SJSA1 (cell line): ENCODE data around the gene PASD1. TPM values are rescaled to one million over a fixed set of nuclear protein-coding genes. Genes with fewer than 3 reads are reported as not detected.
"Not testable (repeated sequence)": the region's sequence is repeated elsewhere in the genome, so short reads cannot be mapped to it uniquely, and the experiment has no call there.

Experiments used
- DNase-seq, 2 experiments: peaks; one replicate each; pipeline ENCODE4 v3.0.0-alpha.2; 2015 to 2020; ENCODE audit warnings: low spot score in 2 of 2, low read depth in 1 of 2
- H3K27ac ChIP-seq: fragments of 250-450 bp; sonication (Bioruptor Pico); 2 replicates; pipeline ENCODE4 v1.5.1; 2020; ENCODE audit warnings: mild to moderate bottlenecking, moderate library complexity
- H3K27me3 ChIP-seq: fragments of 250-450 bp; sonication (Bioruptor Pico); replicated peaks from 2 replicates; pipeline ENCODE4 v1.5.1; 2020; ENCODE audit warnings: mild to moderate bottlenecking, moderate library complexity
- H3K36me3 ChIP-seq: fragments of 250-450 bp; sonication (Bioruptor Pico); 2 replicates; pipeline ENCODE4 v1.5.1; 2020; ENCODE audit warnings: mild to moderate bottlenecking
- H3K4me1 ChIP-seq: fragments of 250-450 bp; sonication (Bioruptor Pico); replicated peaks from 2 replicates; pipeline ENCODE4 v1.6.1; 2021; ENCODE audit warnings: mild to moderate bottlenecking
- H3K4me3 ChIP-seq: fragments of 250-450 bp; sonication (Bioruptor Pico); 2 replicates; pipeline ENCODE4 v1.5.1; 2020; ENCODE audit warnings: mild to moderate bottlenecking
- H3K9me3 ChIP-seq: fragments of 250-450 bp; sonication (Bioruptor Pico); replicated peaks from 2 replicates; pipeline ENCODE4 v1.5.1; 2020; ENCODE audit warnings: mild to moderate bottlenecking
- total RNA-seq: library from RNA; depleted of rRNA; stranded (reverse); fragments of >200 nt; shearing (Covaris generic); gene quantifications from 2 replicates; pipeline ENCODE4 v1.2.3, GENCODE V29; 2014

PASD1 gene
- total RNA-seq, 1 experiment from 2014 or later, result not detected

DNA sequence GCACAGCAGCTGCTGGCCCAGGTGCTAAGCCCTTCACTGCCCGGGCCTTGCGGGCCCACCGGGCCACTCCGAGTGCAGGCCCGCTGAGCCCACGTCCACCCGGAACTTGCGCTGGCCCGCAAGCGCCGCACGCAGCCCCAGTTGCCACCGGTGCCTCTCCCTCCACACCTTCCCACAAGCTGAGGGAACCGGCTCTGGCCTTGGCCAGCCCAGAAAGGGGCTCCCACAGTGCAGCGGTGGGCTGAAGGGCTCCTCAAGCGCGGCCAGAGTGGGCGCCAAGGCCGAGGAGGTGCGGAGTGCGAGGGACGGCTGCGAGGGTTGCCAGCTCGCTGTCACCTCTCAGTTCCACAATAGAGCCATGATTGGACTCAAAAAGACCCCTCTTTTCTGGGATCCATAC lies 472 bp upstream of the PASD1 start:
- not testable (repeated sequence) for H3K27me3 ChIP-seq, H3K4me1 ChIP-seq, H3K4me3 ChIP-seq, H3K9me3 ChIP-seq, H3K27ac ChIP-seq, DNase-seq, H3K36me3 ChIP-seq

- H3K4me3 ChIP-seq, result no peak overlapping the region
- H3K27me3 ChIP-seq, result no peaks in the 10 kb centered on the region
- no peaks in the 10 kb centered on the region for H3K9me3 ChIP-seq
- DNase-seq, result no peak
- H3K4me1 ChIP-seq, result no peaks in the 10 kb centered on the region
- H3K27ac ChIP-seq, result no peak overlapping the region
- H3K36me3 ChIP-seq, result no peaks in the 10 kb centered on the region
These were observed 560 bp downstream of the PASD1 start for GRCh38 chrX:151564035-151564434.

- not testable (repeated sequence) for H3K9me3 ChIP-seq, H3K27me3 ChIP-seq, H3K4me1 ChIP-seq, H3K36me3 ChIP-seq, H3K4me3 ChIP-seq, H3K27ac ChIP-seq, DNase-seq
These were observed 3.4 kb downstream of the PASD1 start for GRCh38 chrX:151566872-151567271.

GRCh38 chrX:151570561-151570960 lies 7.1 kb downstream of the PASD1 start:
- H3K27me3 ChIP-seq, result no peaks in the 10 kb centered on the region
- H3K9me3 ChIP-seq, result no peaks in the 10 kb centered on the region
- no peaks in the 10 kb centered on the region for H3K4me1 ChIP-seq
- no peak overlapping the region for H3K4me3 ChIP-seq
- H3K27ac ChIP-seq, result no peak overlapping the region
- H3K36me3 ChIP-seq, result no peaks in the 10 kb centered on the region
- no peak for DNase-seq

GRCh38 chrX:151593384-151593783 lies 29.9 kb downstream of the PASD1 start:
- H3K27ac ChIP-seq, H3K4me1 ChIP-seq, H3K4me3 ChIP-seq, H3K36me3 ChIP-seq, DNase-seq, H3K27me3 ChIP-seq, H3K9me3 ChIP-seq: not testable (repeated sequence)

DNA sequence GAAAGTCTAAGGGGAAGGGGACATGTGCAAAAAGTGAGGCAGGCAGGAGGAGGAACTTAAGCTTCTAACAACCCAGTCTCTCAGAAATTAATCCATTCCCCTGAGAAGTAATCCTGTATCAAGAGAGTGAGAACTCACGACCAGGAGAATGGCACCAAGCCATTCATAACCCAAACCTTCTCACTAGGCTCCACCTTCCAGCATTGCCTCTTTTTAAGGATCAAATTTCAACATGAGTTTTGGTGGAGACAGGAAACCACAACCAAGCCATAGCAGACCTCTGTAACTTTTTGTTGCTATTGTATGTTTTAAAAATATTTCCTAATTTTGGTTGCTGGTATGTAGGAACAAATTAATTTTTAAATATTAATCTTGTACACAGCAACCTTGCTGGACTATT lies 32.8 kb downstream of the PASD1 start:
- Histone ChIP-seq H3K9me3 (no peaks in the 10 kb centered on the region), H3K36me3 (no peaks in the 10 kb centered on the region), H3K27me3 (no peaks in the 10 kb centered on the region), H3K4me3 (no peak overlapping the region), H3K4me1 (no peaks in the 10 kb centered on the region), H3K27ac (no peak overlapping the region)
- DNase-seq, result no peak

GRCh38 chrX:151604931-151605330 lies 41.5 kb downstream of the PASD1 start:
- H3K4me3 ChIP-seq, result no peak overlapping the region
- H3K9me3 ChIP-seq, result no peaks in the 10 kb centered on the region
- H3K36me3 ChIP-seq, result no peaks in the 10 kb centered on the region
- no peaks in the 10 kb centered on the region for H3K4me1 ChIP-seq
- no peak for DNase-seq
- no peak overlapping the region for H3K27ac ChIP-seq
- H3K27me3 ChIP-seq, result no peaks in the 10 kb centered on the region

DNA sequence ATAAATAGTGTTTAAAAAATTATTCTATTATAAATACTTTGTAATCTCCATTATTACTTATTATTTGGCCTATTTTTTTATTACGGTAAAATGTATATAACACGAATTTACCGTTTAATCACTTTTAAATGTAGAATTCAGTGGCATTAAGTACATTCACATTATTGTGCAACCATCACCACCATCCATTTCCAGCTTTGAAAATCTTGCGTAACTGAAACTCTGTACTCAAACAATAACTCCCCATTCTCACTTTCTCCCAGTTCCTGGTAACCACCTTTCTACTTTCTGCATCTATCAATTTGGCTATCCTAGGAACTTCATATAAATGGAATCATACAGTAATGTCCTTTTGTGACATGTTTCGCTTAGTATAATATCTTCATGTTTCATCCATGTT lies 45.7 kb downstream of the PASD1 start:
- H3K4me1 ChIP-seq, result no peaks in the 10 kb centered on the region
- H3K4me3 ChIP-seq, result no peak overlapping the region
- H3K36me3 ChIP-seq, result no peaks in the 10 kb centered on the region
- H3K27ac ChIP-seq, result no peak overlapping the region
- H3K27me3 ChIP-seq, result no peaks in the 10 kb centered on the region
- no peaks in the 10 kb centered on the region for H3K9me3 ChIP-seq
- no peak for DNase-seq

DNA sequence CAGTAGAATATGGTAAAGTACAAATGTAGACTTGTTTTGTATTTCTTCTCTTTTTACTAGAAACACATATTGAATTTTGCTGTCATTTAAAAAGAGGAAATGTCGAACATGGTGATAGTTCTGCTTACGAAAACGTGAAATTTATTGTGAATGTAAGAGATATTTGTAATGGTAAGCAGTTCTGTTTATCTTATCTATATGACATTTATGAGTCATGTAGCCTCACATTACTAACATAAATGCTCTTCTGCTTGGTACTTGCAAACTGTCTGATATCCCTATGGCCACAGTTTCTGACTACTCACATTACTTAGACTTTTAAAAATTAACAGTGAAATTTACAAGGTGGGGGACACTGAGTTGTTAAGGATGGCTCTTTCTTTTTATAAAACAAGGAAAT lies 57.9 kb downstream of the PASD1 start:
- DNase-seq, result no peak
- H3K27me3 ChIP-seq, result no peaks in the 10 kb centered on the region

DNA sequence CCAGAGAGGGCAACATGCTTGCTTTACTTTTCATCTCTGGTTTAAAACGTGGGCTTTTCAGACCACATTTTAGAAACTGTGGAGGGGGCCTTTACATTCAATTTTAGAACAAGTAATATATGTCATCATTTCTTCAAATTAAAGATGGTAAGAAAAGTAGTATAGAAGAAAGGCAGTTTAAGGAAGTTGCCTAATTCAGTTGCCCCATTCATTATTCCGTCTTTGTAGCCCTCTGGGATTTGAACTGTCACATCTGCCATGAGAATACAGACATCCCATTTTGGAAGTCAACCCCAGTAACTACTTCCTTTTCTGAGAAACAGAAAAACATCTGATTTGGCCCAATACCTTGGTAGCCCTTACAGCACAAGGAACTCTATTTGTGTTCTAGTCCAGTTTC lies 61.2 kb downstream of the PASD1 start:
- no peak for DNase-seq
- Histone ChIP-seq H3K9me3 (no peaks in the 10 kb centered on the region), H3K4me3 (no peak overlapping the region)

More for the DNA sequence above, 57.9 kb downstream of the PASD1 start:
- H3K4me3 ChIP-seq, result no peak overlapping the region
- no peaks in the 10 kb centered on the region for H3K9me3 ChIP-seq
- no peak overlapping the region for H3K27ac ChIP-seq
- H3K4me1 ChIP-seq, result no peaks in the 10 kb centered on the region
- H3K36me3 ChIP-seq, result no peaks in the 10 kb centered on the region

GRCh38 chrX:151631822-151632221 lies 68.3 kb downstream of the PASD1 start:
- H3K4me3 ChIP-seq, result no peak overlapping the region
- no peaks in the 10 kb centered on the region for H3K9me3 ChIP-seq
- DNase-seq, result no peak
- H3K36me3 ChIP-seq, result no peaks in the 10 kb centered on the region
- no peaks in the 10 kb centered on the region for H3K27me3 ChIP-seq
- no peaks in the 10 kb centered on the region for H3K4me1 ChIP-seq
- H3K27ac ChIP-seq, result no peak overlapping the region

More for the DNA sequence above, 61.2 kb downstream of the PASD1 start:
- H3K36me3 ChIP-seq, result no peaks in the 10 kb centered on the region
- no peaks in the 10 kb centered on the region for H3K27me3 ChIP-seq
- no peaks in the 10 kb centered on the region for H3K4me1 ChIP-seq
- no peak overlapping the region for H3K27ac ChIP-seq

DNA sequence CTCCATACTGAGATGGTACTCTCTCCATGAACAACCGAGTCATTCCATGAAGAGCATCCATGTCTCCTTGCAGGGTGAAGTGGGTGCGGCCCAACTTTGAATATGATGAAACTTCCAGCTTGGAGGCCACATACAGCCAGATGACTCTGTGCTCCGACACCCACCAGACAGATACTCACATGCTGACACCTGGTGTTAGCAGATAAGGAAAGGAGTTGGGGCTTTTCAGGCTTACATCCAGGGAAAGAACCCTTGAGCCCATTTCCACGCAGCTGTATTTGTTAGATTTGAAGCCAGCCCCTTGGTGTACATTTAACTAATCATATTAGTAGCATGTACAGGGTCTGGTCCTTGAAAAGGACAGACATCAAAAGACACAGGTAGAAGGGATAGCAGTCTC lies 69.7 kb downstream of the PASD1 start:
- Histone ChIP-seq H3K27me3 (no peaks in the 10 kb centered on the region), H3K36me3 (no peaks in the 10 kb centered on the region), H3K9me3 (no peaks in the 10 kb centered on the region), H3K27ac (no peak overlapping the region), H3K4me3 (no peak overlapping the region), H3K4me1 (no peaks in the 10 kb centered on the region)
- DNase-seq, result no peak

- no peak for DNase-seq
- Histone ChIP-seq H3K27ac (no peak overlapping the region), H3K27me3 (no peaks in the 10 kb centered on the region), H3K9me3 (no peaks in the 10 kb centered on the region), H3K4me1 (no peaks in the 10 kb centered on the region), H3K36me3 (no peaks in the 10 kb centered on the region), H3K4me3 (no peak overlapping the region)
These were observed 71.5 kb downstream of the PASD1 start for GRCh38 chrX:151634937-151635336.

DNA sequence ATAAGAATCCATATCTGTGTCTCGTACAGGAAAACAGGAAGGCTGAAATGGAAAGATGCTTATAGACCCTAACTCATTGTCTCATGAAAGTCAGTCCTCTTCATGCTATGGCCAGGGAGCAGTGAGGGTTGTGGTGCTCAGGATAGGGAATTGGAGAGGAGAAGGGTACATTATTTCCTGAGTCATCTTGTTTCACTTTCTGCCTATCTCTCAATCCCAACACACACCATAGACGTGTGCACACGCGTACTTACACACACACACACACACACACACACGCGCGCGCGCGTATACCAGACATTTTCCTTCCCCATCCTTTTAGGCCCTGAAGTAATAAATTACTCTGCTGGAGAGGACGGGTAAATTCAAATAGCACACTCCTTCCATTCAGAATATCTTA lies 78.1 kb downstream of the PASD1 start:
- no peaks in the 10 kb centered on the region for H3K36me3 ChIP-seq
- DNase-seq, result no peak
- H3K27me3 ChIP-seq, result no peaks in the 10 kb centered on the region
- H3K9me3 ChIP-seq, result no peaks in the 10 kb centered on the region
- no peak overlapping the region for H3K4me3 ChIP-seq
- H3K27ac ChIP-seq, result no peak overlapping the region
- H3K4me1 ChIP-seq, result no peaks in the 10 kb centered on the region

DNA sequence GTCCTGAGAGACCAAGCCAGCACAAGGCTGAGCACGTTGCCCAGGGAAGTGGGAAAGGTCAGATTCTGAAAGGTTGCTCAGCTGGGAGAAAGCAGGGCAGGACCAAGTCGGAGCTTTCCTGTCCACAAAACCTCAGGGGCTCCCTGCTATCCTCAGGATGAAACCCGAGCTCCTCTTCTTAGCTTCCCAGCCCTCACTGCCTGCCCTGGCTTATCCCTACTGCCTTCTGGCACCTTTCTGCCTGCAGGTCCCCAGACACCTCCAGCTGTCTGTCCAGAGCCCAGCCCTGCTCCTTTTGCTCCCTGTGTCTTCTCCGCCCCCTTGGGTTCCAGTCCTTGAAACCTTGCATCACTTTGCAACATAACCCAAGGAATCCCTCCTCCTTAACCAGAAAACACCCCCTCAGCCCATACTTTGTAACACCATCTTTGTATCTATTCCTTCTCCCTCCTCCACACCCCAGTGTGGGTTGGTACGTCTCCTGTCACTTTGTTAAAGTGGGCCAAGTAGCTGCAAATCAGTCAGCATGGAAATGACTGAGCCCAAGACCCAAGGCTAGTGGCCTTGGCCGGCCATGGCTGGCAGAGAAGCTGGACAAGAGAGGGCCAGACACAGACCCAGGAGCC lies 111.8 kb downstream of the PASD1 start:
- no peak overlapping the region for H3K4me3 ChIP-seq
- no peaks in the 10 kb centered on the region for H3K9me3 ChIP-seq
- no peaks in the 10 kb centered on the region for H3K4me1 ChIP-seq
- H3K36me3 ChIP-seq, result no peaks in the 10 kb centered on the region
- H3K27ac ChIP-seq, result no peak overlapping the region
- no peak for DNase-seq
- H3K27me3 ChIP-seq, result no peaks in the 10 kb centered on the region
